K562 treated with DMSO at 1 percent for 4 hours (cell line): ENCODE results near the gene TUBGCP4. TPM values are rescaled to one million over a fixed set of nuclear protein-coding genes. Genes with fewer than 3 reads are reported as not detected.

Experiments
- total RNA-seq: library from RNA; unstranded; fragments of 300-600 nt; gene quantifications from 2 replicates; pipeline ENCODE4 v1.2.3, GENCODE V29; 2022; ENCODE audit not compliant: insufficient read depth

TUBGCP4 gene
- total RNA-seq: 13.6 and 21.5 TPM in 2 replicates

GRCh38 chr15:43370975-43371974 lies at the start of gene TUBGCP4, which contains the start of gene ZSCAN29:
TSS of gene TUBGCP4 (plus strand) at chr15:43371101. CDS start at chr15:43371355, 254 bp downstream.
TSS of gene ZSCAN29 (minus strand) at chr15:43371043. CDS start at chr15:43369913, 1,130 bp downstream.

GRCh38 chr15:43329960-43330779 lies 40.7 kb upstream of the TUBGCP4 start, which contains the start of gene LCMT2:
TSS of gene LCMT2 (minus strand) at chr15:43330573. CDS start at chr15:43330489, 84 bp downstream.

Other genes starting within 250 kb of the TUBGCP4 start
- 9.4 and 11.1 TPM in 2 replicates for gene TMEM62, start 237.5 kb upstream of the TUBGCP4 start, total RNA-seq
- gene CCNDBP1, start 185.7 kb upstream of the TUBGCP4 start, total RNA-seq: 83.1 and 92.4 TPM in 2 replicates
- 1.0 and 1.7 TPM in 2 replicates for gene EPB42, start 150.1 kb upstream of the TUBGCP4 start, total RNA-seq
- not detected in 2 replicates for gene TGM5, start 104.2 kb upstream of the TUBGCP4 start, total RNA-seq
- gene TGM7, start 68.8 kb upstream of the TUBGCP4 start, total RNA-seq: not detected in 2 replicates
- 1.7 and 1.9 TPM in 2 replicates for gene LCMT2, start 40.5 kb upstream of the TUBGCP4 start, total RNA-seq
- gene ZSCAN29, start 58 bp upstream of the TUBGCP4 start, total RNA-seq: 15.7 and 22.4 TPM in 2 replicates
- gene TP53BP1, start 122.1 kb downstream of the TUBGCP4 start, total RNA-seq: 13.8 and 17.8 TPM in 2 replicates
- gene MAP1A, start 146.5 kb downstream of the TUBGCP4 start, total RNA-seq: 6.3 and 11.4 TPM in 2 replicates
- gene PPIP5K1, start 219.1 kb downstream of the TUBGCP4 start, total RNA-seq: 15.9 and 18.6 TPM in 2 replicates
- 3.8 and 7.2 TPM in 2 replicates for gene CKMT1B, start 222.9 kb downstream of the TUBGCP4 start, total RNA-seq
- gene STRC, start 247.7 kb downstream of the TUBGCP4 start, total RNA-seq: not detected in 2 replicates